Hematopoietic multipotent progenitor cell treated with erythropoietin and hydrocortisone succinate and interleukin-3 and kit ligand, for 17 days (in vitro differentiated cells): ENCODE results near the gene GALK1.
"Not testable (repeated sequence)": the region's sequence is repeated elsewhere in the genome, so short reads cannot be mapped to it uniquely, and the experiment has no call there.

ENCODE experiments used
- DNase-seq: peaks from one replicate; pipeline ENCODE4 v3.0.0-alpha.2; 2015; ENCODE audit warnings: low spot score

Gene GALK1

DNA sequence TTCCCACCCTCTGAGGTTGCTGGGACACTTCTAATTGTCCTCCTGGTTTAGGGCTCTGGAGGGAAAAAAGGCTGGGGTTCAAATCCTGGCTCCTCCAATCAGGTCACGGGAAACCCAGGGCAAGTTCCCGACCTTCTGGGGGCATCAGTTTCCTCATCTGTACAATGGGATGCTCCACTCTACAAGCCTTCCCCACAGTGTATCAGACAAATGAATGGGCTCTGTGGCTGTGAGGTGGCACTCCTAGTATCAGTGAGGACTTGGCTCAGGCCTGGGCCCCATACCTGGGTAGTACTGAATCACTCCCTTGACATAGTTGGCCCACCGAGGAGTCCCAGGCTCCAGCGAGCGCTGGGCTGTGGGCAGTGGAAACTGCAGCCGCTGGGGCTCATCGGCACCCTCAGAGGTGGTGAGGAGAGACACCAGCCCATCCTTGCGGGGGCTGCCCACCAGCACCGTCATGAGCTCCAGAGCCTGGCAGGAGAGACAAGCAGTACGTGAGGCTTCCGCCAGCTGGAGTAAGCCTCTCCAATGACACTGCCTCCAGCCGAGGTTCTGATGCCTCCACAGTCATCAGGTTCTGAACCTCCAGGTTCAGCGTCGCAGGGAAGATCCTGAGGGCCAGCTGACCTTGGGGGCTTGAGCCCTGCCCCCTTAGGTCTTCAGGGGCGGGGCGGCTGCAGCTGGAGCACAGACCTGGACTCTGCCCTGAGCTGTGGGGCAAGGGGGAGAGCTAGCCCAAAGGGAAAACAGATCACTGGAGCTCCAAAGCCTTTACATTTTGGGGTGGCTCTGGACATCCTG is 1.2 kb downstream of the GALK1 start:
- DNase-seq = no peak

DNA sequence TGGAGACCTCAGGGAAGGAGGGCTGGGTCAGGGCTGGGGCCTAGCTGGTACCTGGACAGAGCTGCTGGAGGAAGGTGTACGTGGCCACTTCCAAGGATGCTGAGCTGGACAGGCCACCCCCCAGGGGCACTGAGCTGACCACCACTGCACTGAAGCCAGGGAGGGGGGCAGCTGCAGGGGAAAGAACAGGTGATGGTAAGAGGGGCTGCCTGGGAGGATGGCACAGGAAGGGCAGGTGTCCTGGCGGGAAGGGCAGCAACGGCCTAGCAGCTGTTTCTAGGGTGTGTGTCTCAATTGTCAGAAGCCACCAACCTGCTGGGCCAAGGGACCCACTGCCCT is 1.8 kb downstream of the GALK1 start:
- DNase-seq = no peak

DNA sequence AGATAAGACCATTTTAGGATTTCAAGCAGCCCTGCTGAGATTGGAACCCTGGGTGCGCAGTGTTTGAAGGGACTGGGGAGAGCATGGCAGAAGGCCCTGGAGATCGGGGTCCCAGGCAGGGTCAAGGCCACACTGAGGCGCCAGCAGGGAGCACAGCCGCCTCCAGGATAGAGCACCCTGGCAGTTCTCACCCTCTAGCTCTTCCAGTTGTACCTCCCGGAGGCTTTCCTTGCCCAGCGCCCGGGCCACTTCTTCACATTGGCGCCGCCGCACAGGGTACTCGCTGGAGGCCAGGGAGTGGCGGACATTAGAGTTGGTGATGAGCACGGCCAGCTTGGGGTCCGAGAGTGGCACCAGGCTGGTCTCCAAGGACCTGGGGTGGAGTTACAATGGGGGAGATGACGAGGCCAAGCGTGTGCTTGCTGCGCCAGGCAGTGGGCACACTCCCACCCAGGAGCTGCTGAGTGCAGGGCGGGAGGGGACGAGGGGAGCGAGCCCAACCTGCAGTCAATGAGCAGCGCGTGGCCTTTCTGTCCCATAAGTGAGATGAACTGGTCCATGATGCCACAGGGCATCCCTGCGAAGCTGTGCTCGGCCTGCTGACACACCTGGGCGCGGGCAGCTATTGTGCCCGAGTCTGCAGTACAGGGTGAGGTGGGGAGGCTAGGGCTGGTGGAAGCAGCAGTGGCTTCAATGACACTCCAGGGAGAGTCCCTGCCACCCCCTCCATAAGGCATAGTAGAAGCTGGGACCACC is 2.3 kb downstream of the GALK1 start:
- DNase-seq = no peak

DNA sequence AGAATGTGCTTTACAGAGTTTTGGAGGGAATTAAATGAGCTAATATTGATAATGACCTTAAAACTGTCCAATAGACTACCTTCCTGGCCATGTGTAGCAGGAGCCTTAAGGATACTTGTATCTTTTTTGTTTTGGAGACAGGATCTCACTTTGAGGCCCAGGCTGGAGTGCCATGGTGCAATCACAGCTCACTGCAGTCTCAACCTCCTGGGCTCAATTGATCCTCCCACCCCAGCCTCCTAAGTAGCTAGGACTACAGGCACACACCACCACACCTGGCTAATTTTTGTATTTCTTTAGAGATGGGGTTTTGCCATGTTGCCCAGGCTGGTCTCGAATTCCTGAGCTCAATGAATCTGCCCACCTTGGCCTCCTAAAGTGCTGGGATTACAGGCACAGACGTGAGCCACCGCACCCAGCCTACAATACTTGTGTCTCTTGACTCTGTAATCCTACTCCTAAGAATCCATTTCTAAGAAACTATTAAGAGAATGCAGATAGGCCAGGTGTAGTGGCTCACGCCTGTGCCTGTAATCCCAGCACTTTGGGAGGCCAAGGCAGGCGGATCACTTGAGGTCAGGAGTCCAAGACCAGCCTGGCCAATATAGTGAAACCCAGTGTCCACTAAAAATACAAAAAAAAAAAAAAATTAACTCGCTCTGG is 4.9 kb downstream of the GALK1 start:
- not testable (repeated sequence) for DNase-seq

DNA sequence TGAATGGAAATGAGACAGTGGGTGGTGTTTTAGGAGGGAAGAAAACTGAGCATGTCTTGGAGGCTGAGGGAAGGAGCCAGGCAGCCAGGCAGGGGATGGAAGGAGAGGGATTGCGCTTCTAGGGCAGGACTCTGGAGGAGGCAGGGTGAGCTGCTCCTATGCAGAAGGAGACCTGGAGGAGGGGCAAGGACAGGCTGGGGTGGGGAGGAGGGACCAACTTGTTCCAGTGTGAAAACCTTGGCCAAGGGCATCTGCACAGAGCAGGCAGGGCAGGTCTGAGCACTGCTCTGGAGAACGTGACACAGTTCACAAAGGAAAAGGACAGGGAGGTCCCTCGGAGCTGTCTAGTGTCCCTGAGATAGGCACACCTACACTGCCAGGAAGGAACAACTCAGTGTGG is 5.5 kb downstream of the GALK1 start:
- no peak for DNase-seq

DNA sequence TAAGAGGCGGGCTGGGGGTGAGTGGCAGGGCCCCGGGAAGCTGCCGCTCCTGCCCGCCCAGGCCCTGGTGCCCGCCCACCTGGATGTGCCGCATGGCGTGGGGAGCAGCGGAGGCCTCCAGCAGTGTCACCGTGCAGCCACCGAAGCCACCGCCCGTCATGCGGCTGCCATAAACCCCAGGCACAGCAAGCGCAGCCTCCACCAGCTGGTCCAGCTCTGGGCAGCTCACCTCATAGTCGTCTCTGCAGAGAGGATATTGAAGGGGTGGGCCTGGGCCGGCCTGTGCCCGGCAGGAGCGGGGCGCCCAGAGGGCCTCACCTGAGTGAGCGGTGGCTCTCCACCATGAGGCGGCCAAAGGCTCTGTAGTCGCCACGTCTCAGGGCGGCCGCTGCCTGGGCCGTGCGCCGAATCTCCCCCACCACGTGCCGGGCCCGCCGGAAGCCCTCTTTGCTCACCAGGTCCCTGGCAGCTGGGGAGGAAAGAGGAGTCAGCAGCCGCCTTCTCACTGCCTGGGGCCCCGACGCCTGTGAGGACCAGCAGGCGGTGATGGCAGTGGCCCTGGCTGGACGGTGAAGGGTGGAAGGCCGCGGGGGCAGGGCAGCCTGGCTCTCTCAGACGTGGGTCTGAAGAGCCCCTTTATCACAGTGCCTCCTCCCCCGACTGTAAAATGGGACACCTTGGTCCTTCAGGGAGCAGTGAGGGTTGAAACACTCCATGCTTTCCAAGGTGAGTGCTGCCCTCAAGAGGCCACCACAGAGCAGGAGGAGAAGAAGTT is 6.7 kb downstream of the GALK1 start:
- DNase-seq = no peak

DNA sequence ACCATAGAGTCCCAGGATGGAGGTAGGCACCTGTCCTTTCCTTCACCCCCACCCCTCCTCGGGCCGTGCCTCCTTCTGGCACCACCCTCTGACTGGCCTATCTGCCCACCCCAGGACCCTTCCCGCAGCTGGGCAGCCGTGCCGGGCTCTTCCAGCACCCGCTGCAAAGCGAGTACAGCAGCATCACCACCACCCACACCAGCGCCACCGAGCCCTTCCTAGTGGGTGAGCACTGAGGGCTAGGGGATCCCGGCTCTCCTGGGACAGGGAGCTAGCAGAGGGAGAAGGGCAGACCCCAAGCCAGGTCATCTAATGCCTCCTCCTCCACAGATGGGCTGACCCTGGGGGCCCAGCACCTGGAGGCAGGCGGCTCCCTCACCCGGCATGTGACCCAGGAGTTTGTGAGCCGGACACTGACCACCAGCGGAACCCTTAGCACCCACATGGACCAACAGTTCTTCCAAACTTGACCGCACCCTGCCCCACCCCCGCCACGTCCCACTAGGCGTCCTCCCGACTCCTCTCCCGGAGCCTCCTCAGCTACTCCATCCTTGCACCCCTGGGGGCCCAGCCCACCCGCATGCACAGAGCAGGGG is 7.8 kb downstream of the GALK1 start:
- no peak for DNase-seq

DNA sequence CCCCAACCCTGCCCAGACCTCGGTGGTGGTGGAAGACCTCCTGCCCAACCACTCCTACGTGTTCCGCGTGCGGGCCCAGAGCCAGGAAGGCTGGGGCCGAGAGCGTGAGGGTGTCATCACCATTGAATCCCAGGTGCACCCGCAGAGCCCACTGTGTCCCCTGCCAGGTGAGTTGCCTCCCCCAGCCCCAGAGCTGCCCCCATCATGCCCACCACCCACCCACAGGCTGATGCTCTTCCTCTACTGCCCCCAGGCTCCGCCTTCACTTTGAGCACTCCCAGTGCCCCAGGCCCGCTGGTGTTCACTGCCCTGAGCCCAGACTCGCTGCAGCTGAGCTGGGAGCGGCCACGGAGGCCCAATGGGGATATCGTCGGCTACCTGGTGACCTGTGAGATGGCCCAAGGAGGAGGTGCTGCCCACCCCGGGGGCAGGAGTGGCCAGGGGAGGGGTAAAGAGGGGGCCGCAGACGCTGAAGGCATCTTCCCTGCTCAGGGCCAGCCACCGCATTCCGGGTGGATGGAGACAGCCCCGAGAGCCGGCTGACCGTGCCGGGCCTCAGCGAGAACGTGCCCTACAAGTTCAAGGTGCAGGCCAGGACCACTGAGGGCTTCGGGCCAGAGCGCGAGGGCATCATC is 8.4 kb downstream of the GALK1 start:
- DNase-seq = no peak

DNA sequence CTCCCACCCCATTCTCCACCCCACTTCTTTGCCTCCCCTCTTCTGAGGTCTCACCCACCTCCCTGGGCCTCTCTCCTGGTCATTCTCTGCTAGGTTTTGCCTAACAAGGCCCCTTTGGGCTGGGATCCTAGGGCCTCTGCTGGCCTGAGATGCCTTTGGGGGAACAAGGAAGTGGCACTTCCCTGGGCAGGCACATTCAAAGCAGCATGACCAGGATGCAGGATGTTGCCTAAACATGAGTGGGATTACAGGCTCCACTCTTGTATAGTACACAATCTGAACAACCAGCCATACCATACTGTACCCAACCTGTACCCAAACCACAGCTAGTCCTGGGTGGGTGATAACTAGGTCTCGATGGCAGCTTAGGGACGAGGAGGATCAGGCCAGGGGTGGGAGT is 9.0 kb downstream of the GALK1 start:
- DNase-seq = no peak

DNA sequence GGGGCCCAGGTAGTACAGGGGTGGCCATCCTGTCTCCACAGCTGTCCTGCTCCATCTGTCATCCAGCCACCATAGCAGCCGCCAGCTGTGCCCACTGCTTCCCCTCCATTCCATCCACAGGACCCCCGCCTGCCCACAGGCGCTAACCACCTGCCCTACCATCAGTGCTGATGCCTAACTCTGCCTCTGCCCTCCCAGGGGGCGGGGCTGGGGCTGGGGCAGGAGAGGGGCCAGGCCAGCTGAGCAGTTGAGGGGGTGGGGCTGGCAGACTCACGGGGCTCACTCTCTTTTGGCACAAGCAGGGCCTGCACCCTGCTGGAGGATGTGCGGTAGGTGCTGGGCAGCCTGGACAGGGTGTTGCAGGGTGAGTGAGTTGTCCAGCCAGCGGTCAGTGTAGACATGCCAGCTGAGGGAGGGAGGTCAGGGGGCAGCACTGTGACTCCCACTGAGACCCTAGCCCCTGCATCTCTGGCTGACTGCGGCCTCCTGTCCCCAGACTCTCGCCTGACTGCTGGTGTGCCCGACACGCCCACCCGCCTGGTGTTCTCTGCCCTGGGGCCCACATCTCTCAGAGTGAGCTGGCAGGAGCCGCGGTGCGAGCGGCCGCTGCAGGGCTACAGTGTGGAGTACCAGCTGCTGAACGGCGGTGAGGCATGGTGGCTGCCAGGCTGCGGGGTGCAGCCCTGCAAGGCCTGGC is 9.6 kb downstream of the GALK1 start:
- no peak for DNase-seq

DNA sequence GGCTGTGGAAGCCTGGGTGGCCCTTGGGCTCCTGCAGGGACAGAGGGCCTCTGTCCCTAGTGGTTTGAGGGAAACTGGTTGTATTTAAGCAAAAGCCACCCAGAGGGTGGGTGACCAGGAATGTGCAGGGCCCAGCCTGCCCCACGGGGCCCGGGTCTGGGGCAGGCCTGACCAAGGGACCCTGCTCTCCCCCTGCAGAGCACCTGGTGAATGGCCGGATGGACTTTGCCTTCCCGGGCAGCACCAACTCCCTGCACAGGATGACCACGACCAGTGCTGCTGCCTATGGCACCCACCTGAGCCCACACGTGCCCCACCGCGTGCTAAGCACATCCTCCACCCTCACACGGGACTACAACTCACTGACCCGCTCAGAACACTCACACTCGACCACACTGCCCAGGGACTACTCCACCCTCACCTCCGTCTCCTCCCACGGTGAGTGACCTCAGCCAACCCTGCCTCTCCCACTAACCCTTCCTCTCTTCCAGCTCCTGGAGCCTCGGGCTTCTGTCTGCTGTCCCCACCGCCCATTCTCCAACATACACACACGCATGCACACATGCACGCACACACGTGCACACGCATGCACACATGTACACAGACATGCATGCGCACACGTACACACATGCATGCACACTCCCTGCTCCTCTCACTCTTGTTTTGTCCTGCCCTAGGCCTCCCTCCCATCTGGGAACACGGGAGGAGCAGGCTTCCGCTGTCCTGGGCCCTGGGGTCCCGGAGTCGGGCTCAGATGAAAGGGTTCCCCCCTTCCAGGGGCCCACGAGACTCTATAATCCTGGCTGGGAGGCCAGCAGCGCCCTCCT is 10.4 kb downstream of the GALK1 start:
- no peak for DNase-seq

DNA sequence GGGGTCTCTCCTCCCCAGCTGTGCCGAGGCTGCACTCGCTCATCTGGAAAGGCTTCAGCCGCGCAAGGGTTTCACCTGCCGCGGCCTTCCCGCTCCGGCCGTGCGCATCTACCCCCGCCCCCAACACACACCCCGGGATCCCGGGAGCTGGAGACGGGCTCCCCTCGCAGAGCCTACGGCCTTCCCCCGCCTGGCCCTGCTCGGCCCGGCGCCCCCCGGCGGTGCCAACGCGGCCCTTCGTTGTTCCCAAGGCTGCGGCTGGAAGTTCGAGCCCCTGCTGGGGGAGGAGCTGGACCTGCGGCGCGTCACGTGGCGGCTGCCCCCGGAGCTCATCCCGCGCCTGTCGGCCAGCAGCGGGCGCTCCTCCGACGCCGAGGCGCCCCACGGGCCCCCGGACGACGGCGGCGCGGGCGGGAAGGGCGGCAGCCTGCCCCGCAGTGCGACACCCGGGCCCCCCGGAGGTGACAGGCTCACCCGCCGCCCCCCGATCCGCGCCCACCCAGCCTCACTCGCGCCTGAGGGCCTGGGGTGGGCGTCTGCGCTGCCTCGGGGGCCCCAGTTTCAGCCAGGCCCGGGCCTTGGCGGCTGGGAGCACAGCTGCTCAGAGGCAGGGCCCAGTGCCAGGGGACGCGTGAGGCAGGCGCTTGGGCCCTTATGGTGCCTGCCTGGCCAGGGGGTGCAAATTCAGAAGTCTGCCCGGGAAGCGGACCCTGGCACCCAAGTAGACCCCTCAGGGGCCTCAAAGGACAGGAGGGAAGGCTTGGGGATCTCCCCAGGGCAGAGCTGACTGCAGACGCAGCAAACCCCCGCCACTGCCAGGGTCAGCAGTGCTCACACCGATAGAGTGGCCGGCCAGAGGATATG is 11.2 kb downstream of the GALK1 start:
- DNase-seq = peak; percentile 63

DNA sequence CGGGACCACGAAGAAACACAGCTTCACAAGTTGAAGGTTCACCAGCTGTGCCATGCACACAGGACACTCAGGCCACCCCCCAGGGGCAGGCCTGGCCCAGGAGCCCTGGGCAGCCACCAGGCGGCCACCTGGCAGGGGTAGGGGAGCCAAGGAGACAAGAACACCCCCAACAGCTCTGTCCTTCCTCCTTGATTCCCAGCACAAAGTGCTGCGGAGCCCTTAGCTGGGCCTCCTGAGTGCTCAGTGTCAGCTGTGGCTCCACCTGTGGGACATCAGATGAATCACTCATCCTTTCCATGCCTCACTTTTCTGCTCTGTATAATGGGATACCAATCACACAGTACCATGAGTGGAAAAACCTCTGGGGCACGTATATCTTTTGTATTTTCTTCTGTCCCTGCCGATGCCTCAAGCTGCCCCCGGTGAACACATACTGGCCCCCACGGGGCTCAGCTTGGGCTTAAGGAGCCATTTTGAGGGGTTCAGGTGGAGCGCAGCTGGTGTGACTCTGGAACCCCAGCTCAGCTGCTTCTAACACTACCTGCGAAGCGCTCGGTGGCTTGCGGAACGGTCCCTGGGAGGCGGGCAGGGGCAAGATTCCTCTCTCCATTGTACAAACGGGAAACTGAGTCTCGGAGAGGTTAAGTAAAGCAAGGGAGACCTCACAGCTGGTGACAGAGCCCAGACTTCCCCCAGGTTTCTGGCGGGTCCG is 12.0 kb downstream of the GALK1 start:
- DNase-seq = no peak

DNA sequence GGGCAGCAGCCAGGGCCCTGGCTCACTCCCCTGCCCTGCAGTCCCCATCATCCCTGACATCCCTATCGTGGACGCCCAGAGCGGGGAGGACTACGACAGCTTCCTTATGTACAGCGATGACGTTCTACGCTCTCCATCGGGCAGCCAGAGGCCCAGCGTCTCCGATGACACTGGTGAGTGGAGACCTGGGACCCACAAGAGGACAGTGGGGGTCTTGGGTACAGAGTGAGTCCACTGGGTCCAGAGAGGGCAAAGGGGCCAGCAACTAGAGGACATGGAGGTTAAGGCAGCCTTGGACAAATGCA is 12.6 kb downstream of the GALK1 start:
- DNase-seq = no peak

DNA sequence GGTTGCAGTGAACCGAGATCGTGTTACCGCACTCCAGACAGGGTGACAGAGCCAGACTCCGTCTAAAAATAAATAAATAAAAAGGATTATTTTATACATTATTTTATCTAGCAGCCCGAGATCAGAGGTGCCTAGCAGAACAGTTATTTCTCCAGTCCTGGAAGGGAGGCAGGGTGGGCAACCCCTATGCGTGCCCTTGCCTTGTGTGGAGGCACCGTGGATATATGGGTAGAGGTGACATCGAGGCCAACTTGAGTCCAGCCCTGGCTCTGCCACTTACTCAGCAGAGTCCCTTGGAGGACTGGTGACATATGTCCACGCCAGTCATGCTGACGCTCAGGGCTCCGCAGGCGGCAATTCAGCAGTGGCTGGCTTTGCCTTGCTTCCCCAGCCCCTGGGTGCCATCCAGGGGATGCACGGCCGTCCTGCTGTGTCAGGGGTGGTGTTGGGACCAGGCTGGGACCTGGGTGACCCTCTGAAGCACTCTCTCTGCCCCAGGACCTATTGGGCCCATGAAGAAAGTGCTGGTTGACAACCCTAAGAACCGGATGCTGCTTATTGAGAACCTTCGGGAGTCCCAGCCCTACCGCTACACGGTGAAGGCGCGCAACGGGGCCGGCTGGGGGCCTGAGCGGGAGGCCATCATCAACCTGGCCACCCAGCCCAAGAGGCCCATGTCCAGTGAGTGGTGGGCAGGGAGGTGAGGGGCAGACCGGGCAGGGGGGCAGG is 13.2 kb downstream of the GALK1 start:
- no peak for DNase-seq

DNA sequence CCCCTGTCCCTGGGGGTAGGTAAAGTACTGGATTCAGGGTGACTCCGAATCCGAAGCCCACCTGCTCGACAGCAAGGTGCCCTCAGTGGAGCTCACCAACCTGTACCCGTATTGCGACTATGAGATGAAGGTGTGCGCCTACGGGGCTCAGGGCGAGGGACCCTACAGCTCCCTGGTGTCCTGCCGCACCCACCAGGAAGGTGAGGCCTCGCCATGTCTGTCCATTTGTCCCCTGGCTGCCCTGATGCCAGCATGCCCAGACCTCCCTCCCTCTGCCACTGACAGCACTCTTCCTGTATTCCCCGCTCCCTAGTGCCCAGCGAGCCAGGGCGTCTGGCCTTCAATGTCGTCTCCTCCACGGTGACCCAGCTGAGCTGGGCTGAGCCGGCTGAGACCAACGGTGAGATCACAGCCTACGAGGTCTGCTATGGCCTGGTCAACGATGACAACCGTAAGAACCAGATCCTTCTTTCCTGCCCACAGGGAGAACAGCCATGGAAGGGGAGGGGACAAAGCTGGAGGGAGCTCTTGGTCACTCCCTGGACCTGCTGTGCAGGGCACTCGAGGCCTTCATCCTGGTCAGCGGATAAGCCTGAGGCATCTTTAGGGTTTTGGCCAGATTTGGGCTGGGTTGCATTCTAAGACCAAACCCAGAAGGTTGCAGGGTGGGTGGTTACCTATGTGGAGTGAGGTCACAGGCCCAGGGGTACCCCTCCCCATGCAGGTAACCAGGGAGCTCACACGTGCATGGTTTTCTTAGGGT is 14.2 kb downstream of the GALK1 start:
- no peak for DNase-seq
